GM06990 (cell line): ENCODE measurements around the gene GRAMD4.

Experiments
- DNase-seq: peaks from one replicate; pipeline ENCODE4 v3.0.0-alpha.2; 2011; ENCODE audit not compliant: insufficient read length; ENCODE audit errors: extremely low read depth
- H3K27me3 ChIP-seq: replicated peaks from 2 replicates; pipeline ENCODE4 v1.6.0; 2011; ENCODE audit warnings: low read length; ENCODE audit not compliant: control insufficient read depth, insufficient read depth
- H3K36me3 ChIP-seq: 2 replicates; pipeline ENCODE4 v1.5.1; 2011; ENCODE audit warnings: low read length; ENCODE audit not compliant: control insufficient read depth, insufficient read depth
- H3K4me3 ChIP-seq: replicated peaks from 2 replicates; pipeline ENCODE4 v1.5.1; 2011; ENCODE audit warnings: low read depth, mild to moderate bottlenecking, control low read depth, low read length
- CTCF ChIP-seq: IDR thresholded peaks from 2 replicates; pipeline ENCODE4 v1.5.1; 2011; ENCODE audit warnings: low read length, control low read depth, mild to moderate bottlenecking, inconsistent platforms; ENCODE audit not compliant: insufficient read depth, poor library complexity, severe bottlenecking

Gene GRAMD4

GRCh38 chr22:46696614-46697013 lies 76.4 kb downstream of the GRAMD4 start:
- TF ChIP-seq CTCF = no peak
- Histone ChIP-seq H3K4me3 (no peak overlapping the region), H3K27me3 (no peaks in the 10 kb centered on the region), H3K36me3 (peaks cover 49% of the 10 kb centered on the region)
- no peak for DNase-seq

GRCh38 chr22:46697811-46698515 lies 77.8 kb downstream of the GRAMD4 start:
- Histone ChIP-seq H3K27me3 (no peaks in the 10 kb centered on the region), H3K4me3 (no peak overlapping the region), H3K36me3 (peaks cover 47% of the 10 kb centered on the region)
- DNase-seq = no peak
- TF ChIP-seq CTCF = no peak

- Histone ChIP-seq H3K36me3 (peaks cover 48% of the 10 kb centered on the region), H3K4me3 (no peak overlapping the region), H3K27me3 (no peaks in the 10 kb centered on the region)
- DNase-seq = no peak
- no peak for TF ChIP-seq CTCF
Measured at GRCh38 chr22:46699091-46699490, 78.9 kb downstream of the GRAMD4 start.

GRCh38 chr22:46701262-46701661 lies 81.1 kb downstream of the GRAMD4 start:
- TF ChIP-seq CTCF = no peak
- peaks cover 38% of the 10 kb centered on the region for H3K36me3 ChIP-seq
- no peak overlapping the region for H3K4me3 ChIP-seq
- DNase-seq = no peak
- no peaks in the 10 kb centered on the region for H3K27me3 ChIP-seq

- Histone ChIP-seq H3K36me3 (peaks cover 39% of the 10 kb centered on the region), H3K4me3 (no peak overlapping the region), H3K27me3 (no peaks in the 10 kb centered on the region)
- no peak for TF ChIP-seq CTCF
- DNase-seq = no peak
Measured at GRCh38 chr22:46703171-46703995, 83.2 kb downstream of the GRAMD4 start.
